Neuronal stem cell (in vitro differentiated cells): ENCODE data around the gene MCAT.
A peak's percentile ranks its signal among the peaks of the same experiment; 100 is the strongest.

Experiments used
- DNase-seq: peaks from one replicate; pipeline ENCODE4 v3.0.0-alpha.2; 2013; ENCODE audit warnings: low spot score
- H2AFZ ChIP-seq: one replicate; pipeline ENCODE4 v1.6.1; 2013; ENCODE audit warnings: mild to moderate bottlenecking, low read length, inconsistent platforms
- H2AK5ac ChIP-seq: 2 replicates; pipeline ENCODE4 v1.6.1; 2013; ENCODE audit warnings: low read depth, mild to moderate bottlenecking, inconsistent platforms, low read length, moderate library complexity, mixed read lengths
- H2BK120ac ChIP-seq: 2 replicates; pipeline ENCODE4 v1.6.1; 2013; ENCODE audit warnings: low read depth, mild to moderate bottlenecking, inconsistent platforms, low read length, moderate library complexity, mixed read lengths
- H2BK12ac ChIP-seq: one replicate; pipeline ENCODE4 v1.6.1; 2013; ENCODE audit warnings: low read length, inconsistent platforms
- H2BK15ac ChIP-seq: 2 replicates; pipeline ENCODE4 v1.6.1; 2013; ENCODE audit warnings: mild to moderate bottlenecking, low read length, inconsistent platforms, mixed read lengths
- H2BK5ac ChIP-seq: one replicate; pipeline ENCODE4 v1.6.1; 2013; ENCODE audit warnings: inconsistent platforms, mild to moderate bottlenecking, low read length, moderate library complexity
- H3K14ac ChIP-seq: one replicate; pipeline ENCODE4 v1.6.1; 2013; ENCODE audit warnings: low read length, inconsistent platforms
- H3K18ac ChIP-seq: 2 replicates; pipeline ENCODE4 v1.6.1; 2013; ENCODE audit warnings: low read length, inconsistent platforms
- H3K23ac ChIP-seq: 2 replicates; pipeline ENCODE4 v1.6.1; 2013; ENCODE audit warnings: low read depth, mild to moderate bottlenecking, mixed read lengths, low read length, inconsistent platforms; ENCODE audit not compliant: poor library complexity
- H3K27ac ChIP-seq: replicated peaks from 3 replicates; pipeline ENCODE4 v1.5.1; 2013; ENCODE audit warnings: low read length, inconsistent platforms
- H3K27me3 ChIP-seq, 3 experiments: 2 replicates each; pipeline ENCODE4 v1.6.1; 2013; ENCODE audit warnings: low read length in 3 of 3, mild to moderate bottlenecking in 2 of 3, inconsistent platforms in 1 of 3, low read depth in 1 of 3, mixed read lengths in 1 of 3, moderate library complexity in 1 of 3; ENCODE audit not compliant: control insufficient read depth in 3 of 3, insufficient read depth in 3 of 3
- H3K36me3 ChIP-seq, 2 donors: replicated peaks in 1 of 2; 2 replicates each; pipeline ENCODE4 v1.6.1; 2013; ENCODE audit warnings: low read length in 2 of 2; ENCODE audit not compliant: control insufficient read depth in 2 of 2, insufficient read depth in 2 of 2
- H3K4ac ChIP-seq: 2 replicates; pipeline ENCODE4 v1.6.1; 2013; ENCODE audit warnings: inconsistent platforms, mild to moderate bottlenecking, low read length, moderate library complexity
- H3K4me1 ChIP-seq, 2 donors: 1 replicate in 1 of 2; 2 replicates in 1 of 2; pipeline ENCODE4 v1.6.1; 2013; ENCODE audit warnings: low read length in 2 of 2, low read depth in 1 of 2; ENCODE audit not compliant: control insufficient read depth in 2 of 2, insufficient read depth in 1 of 2
- H3K4me2 ChIP-seq: one replicate; pipeline ENCODE4 v1.6.1; 2013; ENCODE audit warnings: mild to moderate bottlenecking, low read length, inconsistent platforms; ENCODE audit not compliant: insufficient read depth, poor library complexity, severe bottlenecking
- H3K4me3 ChIP-seq, 2 donors: 2 replicates each; pipeline ENCODE4 v1.5.1; 2013; ENCODE audit warnings: low read length in 2 of 2, mild to moderate bottlenecking in 2 of 2, inconsistent platforms in 1 of 2, moderate library complexity in 1 of 2
- H3K79me1 ChIP-seq: one replicate; pipeline ENCODE4 v1.6.1; 2013; ENCODE audit warnings: low read depth, mild to moderate bottlenecking, inconsistent platforms, low read length, moderate library complexity
- H3K9ac ChIP-seq: one replicate; pipeline ENCODE4 v1.6.1; 2013; ENCODE audit warnings: mild to moderate bottlenecking, low read depth, low read length, inconsistent platforms; ENCODE audit not compliant: poor library complexity
- H3K9me3 ChIP-seq, 2 donors: replicated peaks in 1 of 2; 2 replicates each; pipeline versions ENCODE3 to v1.6.1; 2013; ENCODE audit warnings: low read length in 2 of 2, mild to moderate bottlenecking in 2 of 2, inconsistent platforms in 1 of 2, low read depth in 1 of 2, mixed read lengths in 1 of 2, moderate library complexity in 1 of 2; ENCODE audit not compliant: control insufficient read depth in 2 of 2, insufficient read depth in 1 of 2
- H4K8ac ChIP-seq: one replicate; pipeline ENCODE4 v1.6.1; 2013; ENCODE audit warnings: low read depth, mild to moderate bottlenecking, inconsistent platforms, low read length, moderate library complexity
- H4K91ac ChIP-seq: one replicate; pipeline ENCODE4 v1.6.1; 2013; ENCODE audit warnings: low read length, low read depth, mild to moderate bottlenecking, inconsistent platforms; ENCODE audit not compliant: poor library complexity
- WGBS, 2 donors: extraction: QIAGEN DNeasy Blood & Tissue Kit; methylation state at CpG; one replicate each; pipeline ENCODE4 v1.1.7; 2013; ENCODE audit warnings: missing lambda C conversion rate in 2 of 2, mixed read lengths in 1 of 2; ENCODE audit not compliant: insufficient read length in 2 of 2, insufficient replicate concordance in 1 of 2; ENCODE audit errors: extremely low coverage in 2 of 2; 5-methylcytosine and 5-hydroxymethylcytosine counted together

Gene MCAT

GRCh38 chr22:43169310-43170130, 26.3 kb upstream of the MCAT start:
- Histone ChIP-seq H3K4ac (no peak overlapping the region), H3K4me1 (no peaks in the 10 kb centered on the region), H3K36me3 (peaks cover 54 to 72% of the 10 kb centered on the region in 2 donors), H2AFZ (no peak overlapping the region), H4K8ac (no peak overlapping the region), H2BK12ac (no peak overlapping the region), H2BK5ac (peak overlapping the region; percentile 39), H3K27me3 (no peaks in the 10 kb centered on the region), H3K4me3 (no peak overlapping the region), H2AK5ac (no peak overlapping the region), H2BK15ac (no peak overlapping the region), H3K27ac (no peak overlapping the region), H2BK120ac (no peak overlapping the region), H3K14ac (peak overlapping the region; percentile 21), H3K79me1 (peaks cover 2% of the 10 kb centered on the region), H3K23ac (no peak overlapping the region), H4K91ac (no peak overlapping the region), H3K9me3 (peaks cover 0 to 2% of the 10 kb centered on the region in 2 donors), H3K18ac (no peak overlapping the region), H3K9ac (no peak overlapping the region), H3K4me2 (no peak overlapping the region)
- DNase-seq: no peak
- WGBS, 2 donors: no CpG with 5 or more reads among the region's 23 CpGs

DNA sequence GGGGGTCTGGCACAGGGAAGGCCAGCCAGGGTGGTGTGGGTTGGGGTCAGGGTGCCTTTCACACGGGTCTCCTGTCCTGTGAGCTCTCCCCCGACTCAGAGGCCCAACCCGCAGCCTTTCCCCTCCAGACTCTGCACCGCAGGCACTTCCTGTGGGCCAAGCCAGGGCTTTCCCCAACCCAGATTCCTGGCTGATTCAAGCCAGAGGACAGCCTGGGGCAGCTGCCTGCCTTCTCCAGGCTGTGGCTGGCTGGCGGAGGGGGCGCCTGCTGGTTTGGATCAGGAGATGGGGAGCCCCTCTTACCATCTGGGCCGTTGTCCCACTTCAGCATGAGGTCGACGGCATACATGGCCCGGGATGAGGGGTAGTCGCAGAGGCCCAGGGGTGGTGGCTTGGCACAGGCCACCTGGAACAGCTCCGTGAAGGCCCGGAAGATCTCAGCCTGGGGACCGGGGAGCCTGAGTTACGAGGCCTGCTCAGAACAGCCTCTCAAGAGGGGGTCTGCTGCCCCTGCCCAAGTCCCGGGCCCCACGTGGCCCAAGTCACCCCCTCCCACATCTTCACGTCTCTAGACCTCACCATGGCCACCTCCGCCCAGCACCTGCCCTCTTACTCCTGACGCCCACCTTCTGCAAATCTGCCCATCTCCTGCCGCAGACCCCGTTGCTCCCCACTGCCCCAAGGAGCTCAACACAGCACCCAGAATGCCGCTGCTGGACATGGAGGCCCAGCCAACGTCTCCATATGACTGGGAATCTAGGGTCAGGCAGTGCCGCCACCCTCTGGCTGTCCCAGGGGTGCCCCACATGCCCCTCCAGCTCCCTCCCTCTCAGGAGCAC, 25.5 kb upstream of the MCAT start:
- no CpG with 5 or more reads among the region's 25 CpGs for WGBS, 2 donors
- H4K8ac ChIP-seq: peak overlapping the region; percentile 17
- peaks cover 2% of the 10 kb centered on the region for H3K79me1 ChIP-seq
- H3K4me2 ChIP-seq: no peak overlapping the region
- H4K91ac ChIP-seq: no peak overlapping the region
- no peak overlapping the region for H3K23ac ChIP-seq
- H2BK15ac ChIP-seq: no peak overlapping the region
- H3K4me3 ChIP-seq: no peak overlapping the region
- H2AFZ ChIP-seq: no peak overlapping the region
- H3K9ac ChIP-seq: no peak overlapping the region
- H3K27me3 ChIP-seq: no peaks in the 10 kb centered on the region
- no peak overlapping the region for H2BK12ac ChIP-seq
- peak overlapping the region; percentile 21 for H3K14ac ChIP-seq
- H3K4ac ChIP-seq: no peak overlapping the region
- no peak for DNase-seq
- H3K18ac ChIP-seq: no peak overlapping the region
- peaks cover 46 to 64% of the 10 kb centered on the region in 2 donors for H3K36me3 ChIP-seq
- no peak overlapping the region for H3K27ac ChIP-seq
- H3K4me1 ChIP-seq: peaks cover 0 to under 1% of the 10 kb centered on the region in 2 donors
- peaks cover 0 to 2% of the 10 kb centered on the region in 2 donors for H3K9me3 ChIP-seq
- no peak overlapping the region for H2BK120ac ChIP-seq
- peak overlapping the region; percentile 39 for H2BK5ac ChIP-seq
- H2AK5ac ChIP-seq: no peak overlapping the region

DNA sequence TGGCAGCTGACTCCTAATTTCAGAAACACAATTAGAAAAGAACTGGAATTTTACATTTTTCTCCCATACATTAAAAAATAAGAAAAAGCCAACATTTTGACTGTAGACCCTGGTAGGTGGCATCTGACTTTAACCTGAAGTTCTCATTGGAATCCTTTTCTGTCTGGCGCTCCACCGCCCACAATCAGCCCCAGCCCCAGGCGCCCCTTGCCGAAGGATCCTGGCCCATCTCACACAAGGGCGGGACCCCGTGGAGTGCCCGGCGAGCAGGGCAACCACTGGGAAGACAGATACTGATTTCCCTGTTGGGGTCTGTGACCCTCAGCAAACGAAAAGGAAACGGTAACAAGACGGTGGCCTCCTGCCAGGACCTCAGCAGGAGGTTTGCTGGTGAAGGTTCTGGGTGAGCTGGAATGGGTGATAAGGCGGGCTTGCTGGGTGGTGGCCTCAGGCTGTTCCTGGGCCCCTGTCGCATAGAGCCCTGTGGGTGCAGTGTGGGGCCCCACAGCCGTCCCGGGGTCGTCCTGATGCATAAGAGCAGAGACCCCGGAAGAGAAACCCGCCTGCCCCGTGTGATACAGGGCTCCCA, 23.9 kb upstream of the MCAT start:
- Histone ChIP-seq H2AK5ac (no peak overlapping the region), H3K9me3 (peaks cover 0 to 2% of the 10 kb centered on the region in 2 donors), H3K4me2 (no peak overlapping the region), H2BK5ac (no peak overlapping the region), H2BK15ac (no peak overlapping the region), H3K18ac (no peak overlapping the region), H3K14ac (no peak overlapping the region), H3K4ac (no peak overlapping the region), H3K27ac (no peak overlapping the region), H3K27me3 (no peaks in the 10 kb centered on the region), H3K9ac (no peak overlapping the region), H3K4me1 (peaks cover 0 to 4% of the 10 kb centered on the region in 2 donors), H3K4me3 (no peak overlapping the region), H2BK120ac (no peak overlapping the region), H2BK12ac (no peak overlapping the region), H2AFZ (no peak overlapping the region), H4K8ac (no peak overlapping the region), H4K91ac (no peak overlapping the region), H3K79me1 (peaks cover 2% of the 10 kb centered on the region), H3K23ac (no peak overlapping the region), H3K36me3 (peaks cover 34 to 50% of the 10 kb centered on the region in 2 donors)
- no CpG with 5 or more reads among the region's 19 CpGs for WGBS, 2 donors
- DNase-seq: no peak
